HEK293 (cell line): ENCODE measurements around the gene MME.

Experiments
- ATF2 ChIP-seq: fragments of 450-650 bp; formaldehyde crosslinking; IDR thresholded peaks from 2 replicates; pipeline ENCODE4 v1.5.1; 2016; ENCODE audit warnings: missing biosample characterization, missing genetic modification characterization, low read depth
- BCL6B ChIP-seq: fragments of 450-650 bp; formaldehyde crosslinking; IDR thresholded peaks from 2 replicates; pipeline ENCODE4 v1.5.1; 2017; ENCODE audit warnings: missing biosample characterization, missing genetic modification characterization
- FEZF1 ChIP-seq: fragments of 450-650 bp; formaldehyde crosslinking; IDR thresholded peaks from 2 replicates; pipeline ENCODE4 v1.5.1; 2016; ENCODE audit warnings: missing biosample characterization, missing genetic modification characterization
- HOXA7 ChIP-seq: sonication (generic); formaldehyde crosslinking; IDR thresholded peaks from 2 replicates; pipeline ENCODE4 v1.8.1; 2022; ENCODE audit warnings: missing genetic modification reagents, borderline replicate concordance
- KLF17 ChIP-seq: fragments of 450-650 bp; formaldehyde crosslinking; IDR thresholded peaks from 2 replicates; pipeline ENCODE4 v1.5.1; 2016; ENCODE audit warnings: missing biosample characterization, missing genetic modification characterization
- OVOL3 ChIP-seq: fragments of 450-650 bp; formaldehyde crosslinking; IDR thresholded peaks from 2 replicates; pipeline ENCODE4 v1.5.1; 2016; ENCODE audit warnings: missing biosample characterization, missing genetic modification characterization
- PRDM2 ChIP-seq: fragments of 450-650 bp; formaldehyde crosslinking; IDR thresholded peaks from 2 replicates; pipeline ENCODE4 v1.5.1; 2016; ENCODE audit warnings: missing biosample characterization, missing genetic modification characterization, borderline replicate concordance
- SALL2 ChIP-seq: fragments of 450-650 bp; formaldehyde crosslinking; IDR thresholded peaks from 2 replicates; pipeline ENCODE4 v1.5.0; 2017; ENCODE audit warnings: missing biosample characterization, mild to moderate bottlenecking, missing genetic modification characterization, borderline replicate concordance
- ZBTB10 ChIP-seq: fragments of 450-650 bp; formaldehyde crosslinking; IDR thresholded peaks from 2 replicates; pipeline ENCODE4 v1.5.1; 2016; ENCODE audit warnings: missing biosample characterization, missing genetic modification characterization
- ZBTB26 ChIP-seq: fragments of 450-650 bp; formaldehyde crosslinking; optimal IDR thresholded peaks from 2 replicates; pipeline ENCODE3; 2016; ENCODE audit warnings: missing biosample characterization, mild to moderate bottlenecking, missing genetic modification characterization
- ZBTB49 ChIP-seq: fragments of 450-650 bp; formaldehyde crosslinking; IDR thresholded peaks from 2 replicates; pipeline ENCODE4 v1.5.1; 2016; ENCODE audit warnings: missing biosample characterization, missing genetic modification characterization, low read depth
- ZNF18 ChIP-seq: fragments of 450-650 bp; formaldehyde crosslinking; IDR thresholded peaks from 2 replicates; pipeline ENCODE4 v1.5.1; 2016; ENCODE audit warnings: missing biosample characterization, missing genetic modification characterization
- ZNF292 ChIP-seq: fragments of 450-650 bp; formaldehyde crosslinking; IDR thresholded peaks from 2 replicates; pipeline ENCODE4 v1.5.1; 2016; ENCODE audit warnings: low read depth, missing biosample characterization, missing genetic modification characterization, borderline replicate concordance
- ZNF354C ChIP-seq: fragments of 450-650 bp; formaldehyde crosslinking; IDR thresholded peaks from 2 replicates; pipeline ENCODE4 v1.5.1; 2016; ENCODE audit warnings: missing biosample characterization, missing genetic modification characterization, low read depth, borderline replicate concordance
- ZNF416 ChIP-seq: fragments of 450-650 bp; formaldehyde crosslinking; IDR thresholded peaks from 2 replicates; pipeline ENCODE4 v1.5.1; 2016; ENCODE audit warnings: missing biosample characterization, missing genetic modification characterization
- ZNF530 ChIP-seq: fragments of 450-650 bp; formaldehyde crosslinking; IDR thresholded peaks from 2 replicates; pipeline ENCODE4 v1.5.1; 2016; ENCODE audit warnings: low read depth, missing biosample characterization, missing genetic modification characterization
- ZNF555 ChIP-seq: fragments of 450-650 bp; formaldehyde crosslinking; conservative IDR thresholded peaks from 2 replicates; pipeline ENCODE4 v1.5.1; 2017; ENCODE audit warnings: missing biosample characterization, mild to moderate bottlenecking, missing genetic modification characterization, inconsistent platforms
- ZNF626 ChIP-seq: fragments of 450-650 bp; sonication (Bioruptor Pico); formaldehyde crosslinking; IDR thresholded peaks from 2 replicates; pipeline ENCODE4 v1.5.1; 2018; ENCODE audit warnings: missing biosample characterization, missing genetic modification characterization, inconsistent platforms
- ZNF664 ChIP-seq: fragments of 450-650 bp; formaldehyde crosslinking; IDR thresholded peaks from 2 replicates; pipeline ENCODE4 v1.5.1; 2016; ENCODE audit warnings: missing biosample characterization, missing genetic modification characterization
- ZNF837 ChIP-seq: fragments of 450-650 bp; formaldehyde crosslinking; IDR thresholded peaks from 2 replicates; pipeline ENCODE4 v1.5.1; 2016; ENCODE audit warnings: missing biosample characterization, missing genetic modification characterization

The MME gene

GRCh38 chr3:155079746-155080487 lies at the start of gene MME (continued):
- TF ChIP-seq ATF2 (tag by site-specific recombination) (no peak), OVOL3 (tag by site-specific recombination) (no peak), PRDM2 (no peak), ZNF555 (no peak), ZNF292 (tag by site-specific recombination) (no peak), ZNF626 (tag by site-specific recombination) (no peak), SALL2 (no peak), ZNF416 (tag by site-specific recombination) (no peak), BCL6B (tag by site-specific recombination) (no peak), ZNF354C (tag by site-specific recombination) (no peak), ZNF664 (tag by site-specific recombination) (no peak), FEZF1 (tag by site-specific recombination) (no peak), ZNF530 (no peak), ZNF837 (tag by site-specific recombination) (no peak), ZBTB10 (tag by site-specific recombination) (0 out of 2 replicates have a peak, but pooled peaks have one; percentile 20), KLF17 (tag by site-specific recombination) (no peak), ZNF18 (tag by site-specific recombination) (no peak), ZBTB49 (tag by site-specific recombination) (no peak), HOXA7 (CRISPR knock-in tag) (no peak), ZBTB26 (peak; percentile 80)
